IMR-90 (cell line): ENCODE data around the gene LDLRAD4. TPM values are rescaled to one million over a fixed set of nuclear protein-coding genes. Genes with fewer than 3 reads are reported as not detected.

ENCODE experiments used
- ATAC-seq: fragments of 200-7000 bp; cut with Tn5 transposase; 2 replicates; pipeline ENCODE4 v1.9.1; 2020; ENCODE audit warnings: low read depth, mild to moderate bottlenecking, moderate library complexity
- BruUV-seq: library from RNA; stranded (reverse); fragments of 400-500 nt; replicated peaks from 2 replicates; lab custom pipeline; 2021; lab: Mats Ljungman, UMichigan
- CTCF ChIA-PET: fragments of 300-600 bp; formaldehyde crosslinking; extraction: SDS; loops from one replicate; lab custom pipeline; 2021; ENCODE audit warnings: antibody characterized with exemption; lab: Yijun Ruan, JAX
- POLR2A ChIA-PET: fragments of 300-600 bp; sonication (Branson Sonifier 250); formaldehyde crosslinking; loops from one replicate; lab custom pipeline; 2022; ENCODE audit warnings: antibody characterized with exemption; ENCODE audit not compliant: unreplicated experiment; lab: Charles Lee
- DNase-seq: peaks from one replicate; pipeline ENCODE4 v3.0.0; 2013
- H2AFZ ChIP-seq: replicated peaks from 2 replicates; pipeline ENCODE3; 2013; ENCODE audit warnings: low read length, mild to moderate bottlenecking; ENCODE audit not compliant: poor library complexity
- H2AK5ac ChIP-seq: 2 replicates; pipeline ENCODE4 v1.6.1; 2013; ENCODE audit warnings: low read depth, low read length, inconsistent platforms
- H2AK9ac ChIP-seq: replicated peaks from 2 replicates; pipeline ENCODE3; 2013; ENCODE audit warnings: mild to moderate bottlenecking, low read depth, low read length, moderate library complexity; ENCODE audit not compliant: poor library complexity
- H2BK120ac ChIP-seq: 2 replicates; pipeline ENCODE4 v1.6.1; 2013; ENCODE audit warnings: low read depth, low read length, inconsistent platforms
- H2BK15ac ChIP-seq: 3 replicates; pipeline ENCODE4 v1.6.1; 2013; ENCODE audit warnings: low read depth, low read length, inconsistent platforms
- H2BK20ac ChIP-seq: 2 replicates; pipeline ENCODE4 v1.6.1; 2013; ENCODE audit warnings: low read depth, mild to moderate bottlenecking, inconsistent platforms, low read length, moderate library complexity
- H2BK5ac ChIP-seq: 2 replicates; pipeline ENCODE4 v1.6.1; 2013; ENCODE audit warnings: mild to moderate bottlenecking, low read depth, low read length, inconsistent platforms; ENCODE audit not compliant: poor library complexity, severe bottlenecking
- H3K14ac ChIP-seq: replicated peaks from 2 replicates; pipeline ENCODE4 v1.6.1; 2013; ENCODE audit warnings: low read depth, low read length, inconsistent platforms
- H3K18ac ChIP-seq: 2 replicates; pipeline ENCODE4 v1.6.1; 2013; ENCODE audit warnings: low read depth, low read length, control low read depth
- H3K23ac ChIP-seq: 2 replicates; pipeline ENCODE4 v1.6.1; 2013; ENCODE audit warnings: low read depth, low read length, inconsistent platforms
- H3K27ac ChIP-seq: 2 replicates; pipeline ENCODE4 v1.5.1; 2013; ENCODE audit warnings: mild to moderate bottlenecking, control low read depth, low read length; ENCODE audit not compliant: insufficient read depth
- H3K27me3 ChIP-seq: 2 replicates; pipeline ENCODE4 v1.6.1; 2013; ENCODE audit warnings: low read length; ENCODE audit not compliant: control insufficient read depth, insufficient read depth
- H3K36me3 ChIP-seq: 2 replicates; pipeline ENCODE4 v1.6.1; 2013; ENCODE audit warnings: low read length, mixed read lengths; ENCODE audit not compliant: control insufficient read depth, insufficient read depth
- H3K4ac ChIP-seq: 2 replicates; pipeline ENCODE4 v1.6.1; 2013; ENCODE audit warnings: low read depth, low read length, inconsistent platforms
- H3K4me1 ChIP-seq: 2 replicates; pipeline ENCODE4 v1.6.1; 2013; ENCODE audit warnings: low read length, mixed read lengths; ENCODE audit not compliant: control insufficient read depth, insufficient read depth
- H3K4me2 ChIP-seq: 2 replicates; pipeline ENCODE4 v1.6.1; 2013; ENCODE audit warnings: low read depth, mild to moderate bottlenecking, control low read depth, low read length, moderate library complexity
- H3K4me3 ChIP-seq: 2 replicates; pipeline ENCODE4 v1.5.1; 2013; ENCODE audit warnings: low read depth, mild to moderate bottlenecking, control low read depth, low read length, moderate library complexity; ENCODE audit not compliant: insufficient read depth
- H3K56ac ChIP-seq: 2 replicates; pipeline ENCODE4 v1.6.1; 2013; ENCODE audit warnings: low read length, inconsistent platforms; ENCODE audit not compliant: insufficient read depth; ENCODE audit errors: extremely low read depth
- H3K79me1 ChIP-seq, 2 experiments: 2 replicates each; pipeline ENCODE4 v1.6.1; 2013; ENCODE audit warnings: low read length in 2 of 2, inconsistent platforms in 1 of 2, low read depth in 1 of 2
- H3K9ac ChIP-seq: 2 replicates; pipeline ENCODE4 v1.6.1; 2013; ENCODE audit warnings: low read depth, low read length, control low read depth
- H3K9me1 ChIP-seq: 2 replicates; pipeline ENCODE4 v1.6.1; 2013; ENCODE audit warnings: low read length, inconsistent platforms; ENCODE audit not compliant: insufficient read depth
- H3K9me3 ChIP-seq: 2 replicates; pipeline ENCODE4 v1.6.1; 2013; ENCODE audit warnings: low read length; ENCODE audit not compliant: control insufficient read depth, insufficient read depth
- H4K20me1 ChIP-seq: 2 replicates; pipeline ENCODE4 v1.6.1; 2013; ENCODE audit warnings: low read length, inconsistent platforms; ENCODE audit not compliant: insufficient read depth
- H4K5ac ChIP-seq: 2 replicates; pipeline ENCODE4 v1.6.1; 2013; ENCODE audit warnings: mild to moderate bottlenecking, low read depth, low read length, control low read depth
- H4K8ac ChIP-seq, 2 experiments: 2 replicates each; pipeline ENCODE4 v1.6.1; 2013; ENCODE audit warnings: low read depth in 2 of 2, low read length in 2 of 2, control low read depth in 1 of 2, inconsistent platforms in 1 of 2
- H4K91ac ChIP-seq: 2 replicates; pipeline ENCODE4 v1.6.1; 2013; ENCODE audit warnings: low read depth, low read length, inconsistent platforms; ENCODE audit not compliant: insufficient read depth
- BHLHE40 ChIP-seq: fragments of 150-350 bp; IDR thresholded peaks from 2 replicates; pipeline ENCODE4 v1.6.1; 2016; ENCODE audit warnings: mild to moderate bottlenecking, low read depth, low read length
- CEBPB ChIP-seq: IDR thresholded peaks from 2 replicates; pipeline ENCODE4 v1.6.1; 2012; ENCODE audit warnings: low read depth, low read length, improper control_type of control experiment
- CHD1 ChIP-seq: IDR thresholded peaks from 2 replicates; pipeline ENCODE4 v1.6.1; 2012; ENCODE audit warnings: low read depth, low read length, improper control_type of control experiment
- CTCF ChIP-seq: conservative IDR thresholded peaks from 2 replicates; pipeline ENCODE4 v1.5.1; 2012; ENCODE audit warnings: mild to moderate bottlenecking, low read depth, low read length, improper control_type of control experiment
- ELK1 ChIP-seq: fragments of 150-350 bp; IDR thresholded peaks from 2 replicates; pipeline ENCODE4 v1.6.1; 2016; ENCODE audit warnings: low read depth, mild to moderate bottlenecking, low read length, moderate library complexity, borderline replicate concordance
- FOS ChIP-seq: fragments of 150-350 bp; IDR thresholded peaks from 2 replicates; pipeline ENCODE4 v1.6.1; 2016; ENCODE audit warnings: low read depth, low read length
- MAFK ChIP-seq: IDR thresholded peaks from 2 replicates; pipeline ENCODE4 v1.6.1; 2012; ENCODE audit warnings: low read depth, low read length, improper control_type of control experiment
- MAZ ChIP-seq: IDR thresholded peaks from 2 replicates; pipeline ENCODE4 v1.6.1; 2012; ENCODE audit warnings: low read depth, mild to moderate bottlenecking, low read length, improper control_type of control experiment, moderate library complexity, borderline replicate concordance
- MXI1 ChIP-seq: IDR thresholded peaks from 2 replicates; pipeline ENCODE4 v1.6.1; 2012; ENCODE audit warnings: low read depth, mild to moderate bottlenecking, low read length, moderate library complexity, borderline replicate concordance
- NFE2L2 ChIP-seq: fragments of 150-350 bp; IDR thresholded peaks from 2 replicates; pipeline ENCODE4 v1.6.1; 2016; ENCODE audit warnings: low read depth, mild to moderate bottlenecking, low read length
- POLR2A ChIP-seq: IDR thresholded peaks from 2 replicates; pipeline ENCODE4 v1.6.1; 2012; ENCODE audit warnings: mild to moderate bottlenecking, low read depth, low read length
- RAD21 ChIP-seq: IDR thresholded peaks from 2 replicates; pipeline ENCODE4 v1.6.1; 2012; ENCODE audit warnings: low read length, improper control_type of control experiment
- RCOR1 ChIP-seq: IDR thresholded peaks from 2 replicates; pipeline ENCODE4 v1.6.1; 2012; ENCODE audit warnings: mild to moderate bottlenecking, low read length, improper control_type of control experiment; ENCODE audit not compliant: insufficient replicate concordance
- RFX5 ChIP-seq: IDR thresholded peaks from 2 replicates; pipeline ENCODE4 v1.8.0; 2012; ENCODE audit warnings: low read depth, mild to moderate bottlenecking, low read length, moderate library complexity
- SMC3 ChIP-seq: fragments of 150-350 bp; IDR thresholded peaks from 2 replicates; pipeline ENCODE4 v1.6.1; 2016; ENCODE audit warnings: low read depth, mild to moderate bottlenecking, antibody characterized with exemption, low read length, moderate library complexity
- USF2 ChIP-seq: fragments of 150-350 bp; IDR thresholded peaks from 2 replicates; pipeline ENCODE4 v1.6.1; 2017; ENCODE audit warnings: mild to moderate bottlenecking, antibody characterized with exemption, low read length, low read depth
- WGBS, 2 experiments: methylation state at CpG; one replicate each; pipeline versions ENCODE4 v1.1.5 to v1.1.7; 2013; ENCODE audit warnings: missing lambda C conversion rate in 2 of 2; ENCODE audit not compliant: insufficient read length in 1 of 2; ENCODE audit errors: extremely low coverage in 2 of 2; 5-methylcytosine and 5-hydroxymethylcytosine counted together
- dilution Hi-C: fragments of 300-500 bp; cut with HindIII; formaldehyde crosslinking; loops from one replicate; pipeline ENCODE4 v1.14.3; 2018; ENCODE audit warnings: low sequenced_read_pairs; ENCODE audit not compliant: unreplicated experiment
- in situ Hi-C: fragments of 300-500 bp; cut with MboI; formaldehyde crosslinking; loops from 3 replicates; pipeline ENCODE4 v1.14.3; 2019; ENCODE audit warnings: low sequenced_read_pairs, inconsistent platforms, mixed read lengths
- intact Hi-C: fragments of 100-400 bp; cut with micrococcal nuclease; formaldehyde crosslinking; loops from 2 replicates; pipeline ENCODE4 v1.10.0; 2022
- polyA plus RNA-seq, 3 experiments: library from polyadenylated mRNA; depleted of rRNA; stranded (reverse); fragments of >200 nt; gene quantifications; 2 replicates each; pipeline ENCODE4 v1.2.3, GENCODE V29; 2012; ENCODE audit warnings: low replicate concordance in 1 of 3
- total RNA-seq: library from RNA; depleted of rRNA; stranded (reverse); fragments of >200 nt; gene quantifications from 2 replicates; pipeline ENCODE4 v1.2.3, GENCODE V29; 2012

LDLRAD4 gene
- total and polyA plus RNA-seq, 2 of the 4 experiments (the other 2 are of a cell fraction): not detected

GRCh38 chr18:13594551-13594950, 376.0 kb downstream of the LDLRAD4 start:
- Histone ChIP-seq H2BK15ac (no peak overlapping the region), H3K56ac (no peak overlapping the region), H3K23ac (no peak overlapping the region), H3K18ac (no peak overlapping the region), H2BK120ac (no peak overlapping the region), H3K27me3 (no peaks in the 10 kb centered on the region), H3K14ac (no peak overlapping the region), H3K9me1 (no peaks in the 10 kb centered on the region), H3K9ac (no peak overlapping the region), H2BK20ac (no peak overlapping the region), H4K20me1 (no peaks in the 10 kb centered on the region), H4K5ac (no peak overlapping the region), H4K91ac (no peak overlapping the region), H3K4me2 (no peak overlapping the region), H2AK5ac (no peak overlapping the region), H2AK9ac (no peak overlapping the region), H2BK5ac (no peak overlapping the region), H3K9me3 (no peaks in the 10 kb centered on the region), H3K4ac (no peak overlapping the region), H3K4me3 (no peak overlapping the region), H3K4me1 (no peaks in the 10 kb centered on the region), H3K36me3 (no peaks in the 10 kb centered on the region), H4K8ac (no peak overlapping the region), H2AFZ (no peak overlapping the region), H3K27ac (no peak overlapping the region), H3K79me1 (no peaks in the 10 kb centered on the region)
- in situ Hi-C loops: no loop called here
- DNase-seq: no peak
- TF ChIP-seq RFX5: no peak
- TF ChIP-seq MXI1: no peak
- TF ChIP-seq NFE2L2: no peak
- TF ChIP-seq RCOR1: no peak
- TF ChIP-seq MAFK: no peak
- no peak for TF ChIP-seq FOS
- TF ChIP-seq RAD21: no peak
- TF ChIP-seq ELK1: no peak
- TF ChIP-seq CEBPB: no peak
- TF ChIP-seq SMC3: no peak
- TF ChIP-seq BHLHE40: no peak
- TF ChIP-seq CTCF: no peak
- TF ChIP-seq POLR2A: no peak
- no peak for TF ChIP-seq CHD1
- no peak for TF ChIP-seq MAZ
- TF ChIP-seq USF2: no peak
- no peak for ATAC-seq
- CTCF ChIA-PET: no interaction called here
- POLR2A ChIA-PET: no interaction called here
- no TSS peak for BruUV-seq
- WGBS, 2 experiments: no CpG with 5 or more reads among the region's 2 CpGs
- intact Hi-C loops: no loop called here
- dilution Hi-C loops: no loop called here
